Calu3 (cell line): ENCODE data around the gene CD86. TPM values are rescaled to one million over a fixed set of nuclear protein-coding genes. Genes with fewer than 3 reads are reported as not detected.

Experiments
- BruUV-seq: library from RNA; stranded (reverse); fragments of 400-500 nt; replicated peaks from 2 replicates; lab custom pipeline; 2021; lab: Mats Ljungman, UMichigan
- CTCF ChIA-PET: fragments of 300-600 bp; sonication (Branson Sonifier 250); formaldehyde crosslinking; loops from one replicate; lab custom pipeline; 2022; ENCODE audit warnings: antibody characterized with exemption; lab: Charles Lee
- DNase-seq: peaks from one replicate; pipeline ENCODE4 v3.0.0; 2022
- H3K27ac Mint-ChIP-seq: one replicate; pipeline ENCODE4 v1.8.0; 2022; ENCODE audit warnings: mixed read lengths; ENCODE audit not compliant: unreplicated experiment
- H3K27me3 Mint-ChIP-seq: one replicate; pipeline ENCODE4 v1.8.0; 2022; ENCODE audit warnings: mixed read lengths; ENCODE audit not compliant: unreplicated experiment
- H3K36me3 Mint-ChIP-seq: one replicate; pipeline ENCODE4 v1.8.0; 2022; ENCODE audit warnings: mild to moderate bottlenecking, moderate library complexity, mixed read lengths; ENCODE audit not compliant: insufficient read depth, unreplicated experiment
- H3K4me1 Mint-ChIP-seq: one replicate; pipeline ENCODE4 v1.8.0; 2022; ENCODE audit warnings: mild to moderate bottlenecking, low read depth, mixed read lengths; ENCODE audit not compliant: unreplicated experiment
- H3K4me3 Mint-ChIP-seq: one replicate; pipeline ENCODE4 v1.8.0; 2022; ENCODE audit warnings: mild to moderate bottlenecking, low read depth, moderate library complexity, mixed read lengths; ENCODE audit not compliant: unreplicated experiment
- H3K9me3 Mint-ChIP-seq: one replicate; pipeline ENCODE4 v1.8.0; 2022; ENCODE audit warnings: low read depth, mixed read lengths; ENCODE audit not compliant: unreplicated experiment
- CTCF ChIP-seq: fragments of 200-600 bp; IDR thresholded peaks from one replicate; pipeline ENCODE4 v1.8.0; 2022; ENCODE audit warnings: antibody characterized with exemption; ENCODE audit not compliant: unreplicated experiment
- intact Hi-C: fragments of 100-400 bp; cut with micrococcal nuclease; formaldehyde crosslinking; loops from one replicate; pipeline ENCODE4 v1.10.0; 2022; ENCODE audit not compliant: unreplicated experiment
- total RNA-seq: library from RNA; stranded (reverse); gene quantifications from 2 replicates; pipeline ENCODE4 v1.2.3, GENCODE V29; 2022

CD86 gene
- total RNA-seq, 1 experiment from 2014 or later, result not detected

GRCh38 chr3:122101646-122102045, 46.5 kb downstream of the CD86 start:
- Mint-ChIP-seq H3K4me1 (peaks cover 26% of the 10 kb centered on the region), H3K36me3 (no peaks in the 10 kb centered on the region), H3K4me3 (no peak overlapping the region), H3K9me3 (no peaks in the 10 kb centered on the region), H3K27ac (no peak overlapping the region), H3K27me3 (no peaks in the 10 kb centered on the region)
- BruUV-seq, result no TSS peak
- CTCF ChIA-PET, result interaction anchor here (0.6 to 2.5 kb wide), 8 partner anchors 26 to 265 kb away, joined by 3 to 64 read pairs (median 4); no protein-coding TSS in a partner anchor
- intact Hi-C loops, result loop anchor here (1.0 to 5.0 kb wide), 4 partner anchors 86 to 255 kb away; no protein-coding TSS in a partner anchor
- DNase-seq, result peak; percentile 55
- TF ChIP-seq CTCF, result peak; percentile 52

DNA sequence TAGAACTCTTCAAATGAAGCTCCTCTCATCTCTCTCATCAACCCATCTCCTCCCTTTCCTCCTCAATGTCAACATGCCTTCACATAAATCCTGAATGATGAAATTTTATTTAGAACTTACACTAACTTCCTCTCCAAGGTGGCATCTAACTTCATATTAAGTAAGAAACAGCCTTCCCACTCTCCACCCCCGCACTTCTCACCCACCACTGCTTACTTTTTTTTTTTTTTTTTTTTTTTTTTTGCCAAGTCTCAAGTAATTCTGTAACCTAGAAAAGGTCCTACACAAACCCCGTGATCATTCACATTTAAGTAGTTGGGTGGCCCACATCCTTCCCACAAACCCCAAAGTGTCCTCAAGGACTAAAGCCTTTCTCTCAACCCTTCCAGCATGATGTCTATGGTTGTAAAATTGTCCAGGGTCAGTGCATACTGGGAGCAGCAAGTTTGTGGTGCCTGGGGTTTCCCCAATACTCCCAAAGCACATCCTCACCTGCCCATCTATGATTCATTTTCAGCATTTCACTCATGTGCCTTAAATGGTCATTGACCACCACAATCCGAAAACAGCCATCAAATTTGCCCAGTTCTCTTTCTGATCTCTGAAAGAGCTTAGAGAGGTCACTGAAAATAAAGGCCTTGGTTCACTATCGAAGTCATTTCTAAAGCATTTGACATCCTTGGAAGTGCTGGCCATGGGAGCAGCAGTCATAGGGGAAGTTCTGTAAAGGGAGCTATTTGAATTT, 47.2 kb downstream of the CD86 start:
- H3K36me3 Mint-ChIP-seq, result no peaks in the 10 kb centered on the region
- no peak for TF ChIP-seq CTCF
- H3K9me3 Mint-ChIP-seq, result no peaks in the 10 kb centered on the region
- H3K4me1 Mint-ChIP-seq, result peaks cover 26% of the 10 kb centered on the region
- CTCF ChIA-PET, result interaction anchor here (0.9 to 2.5 kb wide), 6 partner anchors 9 to 264 kb away, joined by 3 to 64 read pairs (median 4); no protein-coding TSS in a partner anchor
- no TSS peak for BruUV-seq
- H3K4me3 Mint-ChIP-seq, result no peak overlapping the region
- intact Hi-C loops, result loop anchor here (5.0 kb wide), 1 partner anchor 85 kb away; no protein-coding TSS in a partner anchor
- H3K27me3 Mint-ChIP-seq, result no peaks in the 10 kb centered on the region
- no peak for DNase-seq
- H3K27ac Mint-ChIP-seq, result no peak overlapping the region

GRCh38 chr3:122103821-122104514, 48.8 kb downstream of the CD86 start:
- Mint-ChIP-seq H3K36me3 (no peaks in the 10 kb centered on the region), H3K9me3 (no peaks in the 10 kb centered on the region), H3K4me3 (no peak overlapping the region), H3K4me1 (peaks cover 26% of the 10 kb centered on the region), H3K27ac (no peak overlapping the region), H3K27me3 (no peaks in the 10 kb centered on the region)
- no peak for TF ChIP-seq CTCF
- intact Hi-C loops, result loop anchor here (2.0 to 5.0 kb wide), 2 partner anchors 29 to 83 kb away; no protein-coding TSS in a partner anchor
- no peak for DNase-seq
- BruUV-seq, result no TSS peak
- CTCF ChIA-PET, result interaction anchor here (0.6 to 1.5 kb wide), 2 partner anchors 8 to 317 kb away, joined by 3 to 4 read pairs; no protein-coding TSS in a partner anchor

DNA sequence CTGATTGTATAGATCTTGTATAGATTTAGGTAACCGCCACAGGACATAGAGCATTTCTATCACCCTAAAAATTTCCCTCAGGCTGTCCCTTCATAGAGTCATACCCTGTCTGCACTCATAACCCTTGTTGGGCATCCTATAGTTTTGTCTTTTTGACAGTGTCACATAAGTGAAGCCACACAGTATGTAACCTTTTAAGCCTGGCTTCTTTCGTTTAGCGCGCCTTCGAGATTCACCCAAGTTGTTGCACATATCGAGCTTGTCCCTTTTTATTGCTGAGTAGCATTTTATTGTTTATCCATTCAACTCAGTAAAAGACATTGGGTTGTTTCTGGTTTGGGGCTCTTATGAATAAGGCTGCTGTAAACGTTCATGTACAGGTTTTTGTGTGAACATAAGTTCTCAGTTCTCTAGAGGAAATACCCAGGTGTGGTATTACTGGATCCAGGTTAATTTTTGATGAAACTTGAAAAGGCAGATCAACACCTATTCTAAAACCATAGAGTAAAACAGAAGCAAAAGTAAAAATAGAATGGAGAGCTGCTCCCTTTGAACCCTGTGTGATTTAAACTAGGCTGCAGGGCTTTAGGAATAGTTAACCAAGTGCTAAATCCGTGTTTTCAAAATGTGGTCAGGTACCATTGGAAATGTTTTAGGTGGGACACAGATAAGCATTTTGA, 49.5 kb downstream of the CD86 start:
- intact Hi-C loops, result loop anchor here (1.0 to 5.0 kb wide), 3 partner anchors 28 to 110 kb away; no protein-coding TSS in a partner anchor
- CTCF ChIA-PET, result interaction anchor here (0.8 kb wide), 1 partner anchor 154 kb away, joined by 4 read pairs; no protein-coding TSS in a partner anchor
- H3K27ac Mint-ChIP-seq, result peak overlapping the region; percentile 46

More for the DNA sequence above, 49.5 kb downstream of the CD86 start:
- H3K4me3 Mint-ChIP-seq, result no peak overlapping the region
- no peaks in the 10 kb centered on the region for H3K36me3 Mint-ChIP-seq
- peaks cover 26% of the 10 kb centered on the region for H3K4me1 Mint-ChIP-seq
- no peak for DNase-seq
- H3K27me3 Mint-ChIP-seq, result no peaks in the 10 kb centered on the region
- no peak for TF ChIP-seq CTCF
- no TSS peak for BruUV-seq
- no peaks in the 10 kb centered on the region for H3K9me3 Mint-ChIP-seq
